GM19468 (cell line): ENCODE results near the gene INSL3.

ENCODE experiments used
- ATAC-seq: cut with Tn5 transposase; IDR thresholded peaks from one replicate; pipeline ENCODE4 v1.9.1; 2021; ENCODE audit warnings: mild to moderate bottlenecking, moderate library complexity, moderate number of reproducible peaks; ENCODE audit not compliant: unreplicated experiment; ENCODE audit errors: extremely low read depth

The INSL3 gene, protein sequence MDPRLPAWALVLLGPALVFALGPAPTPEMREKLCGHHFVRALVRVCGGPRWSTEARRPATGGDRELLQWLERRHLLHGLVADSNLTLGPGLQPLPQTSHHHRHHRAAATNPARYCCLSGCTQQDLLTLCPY

GRCh38 chr19:17821190-17821589 is at the start of gene INSL3:
TSS of gene INSL3 (minus strand) at chr19:17821519. CDS start at chr19:17821506, 13 bp downstream.
- ATAC-seq: no peak

DNA sequence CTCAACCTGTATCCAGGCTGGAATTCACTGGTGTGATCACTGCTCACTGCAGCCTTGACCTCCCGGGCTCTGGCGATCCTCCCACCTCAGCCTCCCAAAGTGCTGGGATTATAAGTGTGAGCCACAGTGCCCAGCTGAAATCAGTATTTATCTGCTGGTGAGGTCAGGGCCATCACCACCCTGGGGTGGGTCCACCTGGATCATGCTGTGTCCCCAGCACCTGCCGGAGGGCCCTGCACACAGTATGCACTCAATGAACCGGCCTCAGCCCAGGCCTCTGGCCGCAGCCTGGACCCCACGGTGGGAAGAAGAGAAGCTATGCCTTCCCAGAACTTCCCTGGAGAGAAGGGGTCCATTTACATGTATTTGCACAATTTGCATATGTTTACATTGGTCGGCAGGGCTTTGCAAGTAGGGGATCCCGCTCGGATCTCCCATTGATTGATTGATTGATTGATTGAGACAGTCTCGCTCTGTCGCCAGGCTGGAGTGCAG is 47.8 kb upstream of the INSL3 start:
- no peak for ATAC-seq

DNA sequence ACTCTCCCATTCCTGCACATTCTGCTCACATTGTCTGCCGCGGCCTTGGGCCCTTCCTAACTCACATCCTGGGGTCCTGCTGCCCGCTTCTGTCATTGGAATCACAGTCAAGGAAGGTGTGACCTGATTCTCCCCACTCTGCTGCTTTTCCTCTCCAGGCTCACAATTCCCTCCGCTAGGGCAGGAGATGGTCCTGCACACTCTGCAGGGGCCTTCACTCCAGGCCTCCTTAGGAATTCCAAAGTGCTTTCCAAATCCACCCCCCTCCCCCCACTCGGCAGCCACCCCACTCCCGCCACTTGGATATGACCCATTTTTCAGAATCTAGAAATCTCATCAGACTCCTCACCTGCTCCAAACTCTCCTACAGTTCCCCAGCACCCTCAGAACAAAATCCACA is 47.4 kb upstream of the INSL3 start:
- ATAC-seq: no peak

DNA sequence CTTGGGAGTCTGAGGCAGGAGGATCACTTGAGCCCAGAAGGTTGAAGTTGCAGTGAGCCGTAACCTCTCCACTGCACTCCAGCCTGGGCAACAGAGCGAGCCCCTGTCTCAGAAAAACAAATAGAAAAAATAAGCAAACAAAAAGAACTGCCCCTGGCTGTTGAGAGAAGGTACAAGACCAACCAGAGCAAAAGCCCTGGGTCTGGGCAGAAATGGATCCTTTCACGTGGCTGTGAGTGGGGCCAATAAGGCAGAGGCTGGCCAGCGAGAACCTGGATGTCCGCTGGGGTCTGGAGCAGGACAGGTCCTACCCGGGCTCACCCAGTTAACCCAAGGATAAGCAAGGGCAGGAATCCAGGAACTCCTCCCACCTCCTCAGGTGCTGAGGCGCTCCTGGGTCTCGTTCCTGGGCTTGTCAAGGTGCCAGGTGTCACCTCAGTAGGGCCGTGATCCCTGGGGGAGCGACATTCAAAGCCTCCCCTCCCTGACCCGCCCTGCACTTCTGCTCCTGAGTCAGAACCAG is 45.7 kb upstream of the INSL3 start:
- ATAC-seq: no peak

DNA sequence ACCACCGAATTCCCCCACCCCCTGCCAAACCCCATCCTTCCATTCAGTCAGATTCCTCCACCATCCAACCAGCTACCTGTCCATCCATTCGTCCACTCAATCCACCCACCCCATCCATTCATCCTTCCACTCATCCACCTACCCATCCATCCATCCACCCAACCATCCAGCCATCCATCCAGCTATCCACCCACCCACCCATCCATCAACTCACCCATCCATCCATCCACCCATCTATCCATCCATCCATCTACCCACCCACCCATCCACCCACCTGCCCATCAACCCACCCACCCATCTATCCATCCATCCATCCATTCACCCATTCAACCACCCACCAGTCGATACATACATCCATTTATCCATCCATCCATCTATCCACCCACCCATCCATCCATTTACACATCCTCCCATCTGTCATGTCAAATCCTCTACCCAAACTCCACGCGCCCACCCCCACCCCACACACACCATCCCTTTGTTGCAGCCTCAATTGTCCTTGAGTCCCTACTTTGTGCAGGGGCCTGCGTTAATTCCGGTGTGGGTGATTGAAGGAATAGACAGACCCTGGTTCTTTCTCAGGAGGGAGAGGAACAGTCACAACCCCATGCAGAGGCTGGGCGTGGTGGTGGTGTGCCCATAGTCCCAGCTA is 45.1 kb upstream of the INSL3 start:
- ATAC-seq: no peak

DNA sequence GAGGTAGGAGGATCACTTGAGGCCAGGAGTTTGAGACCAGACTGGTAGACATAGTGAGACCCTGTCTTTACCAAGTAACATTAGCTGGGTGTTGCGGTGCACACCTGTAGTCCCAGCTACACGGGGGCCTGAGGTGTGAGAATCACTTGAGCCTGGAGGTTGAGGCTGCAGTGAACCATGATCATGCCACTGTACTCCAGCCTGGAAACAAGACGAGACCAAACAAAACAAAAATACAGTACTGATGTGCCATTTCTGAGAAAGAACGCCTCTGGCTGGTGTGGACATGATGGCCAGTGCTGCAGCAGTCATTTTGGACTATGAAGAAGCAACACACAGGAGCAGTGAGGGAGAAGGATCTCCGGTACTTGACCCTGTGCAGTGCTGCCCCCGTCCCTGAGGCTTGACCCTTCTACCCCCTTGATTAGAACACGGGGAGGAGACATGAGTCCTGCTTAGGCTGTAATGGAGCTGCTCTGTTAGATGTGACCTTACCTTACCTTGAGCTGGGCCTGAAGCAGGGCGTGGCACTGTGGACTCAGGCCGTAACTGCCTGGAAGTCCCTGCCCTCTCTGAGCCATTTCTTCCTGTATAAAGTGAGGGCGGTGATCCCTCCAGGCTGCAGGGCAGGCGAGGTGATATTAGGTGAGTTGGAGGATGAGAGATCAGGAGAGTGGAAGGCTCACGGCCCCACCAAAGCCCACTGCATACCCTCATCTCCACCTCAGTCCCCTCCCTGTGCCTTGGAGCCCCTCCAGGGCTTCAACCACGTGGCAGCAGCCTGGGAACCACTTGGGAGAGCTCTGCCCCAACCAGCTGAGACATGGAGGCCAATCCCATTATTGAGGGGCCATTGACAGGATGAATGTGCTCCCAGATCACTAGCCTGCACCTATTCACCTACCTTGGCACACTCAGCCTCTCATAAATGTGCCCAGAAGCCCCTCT is 44.3 kb upstream of the INSL3 start:
- ATAC-seq: no peak

GRCh38 chr19:17863520-17864182 is 42.3 kb upstream of the INSL3 start:
- no peak for ATAC-seq

DNA sequence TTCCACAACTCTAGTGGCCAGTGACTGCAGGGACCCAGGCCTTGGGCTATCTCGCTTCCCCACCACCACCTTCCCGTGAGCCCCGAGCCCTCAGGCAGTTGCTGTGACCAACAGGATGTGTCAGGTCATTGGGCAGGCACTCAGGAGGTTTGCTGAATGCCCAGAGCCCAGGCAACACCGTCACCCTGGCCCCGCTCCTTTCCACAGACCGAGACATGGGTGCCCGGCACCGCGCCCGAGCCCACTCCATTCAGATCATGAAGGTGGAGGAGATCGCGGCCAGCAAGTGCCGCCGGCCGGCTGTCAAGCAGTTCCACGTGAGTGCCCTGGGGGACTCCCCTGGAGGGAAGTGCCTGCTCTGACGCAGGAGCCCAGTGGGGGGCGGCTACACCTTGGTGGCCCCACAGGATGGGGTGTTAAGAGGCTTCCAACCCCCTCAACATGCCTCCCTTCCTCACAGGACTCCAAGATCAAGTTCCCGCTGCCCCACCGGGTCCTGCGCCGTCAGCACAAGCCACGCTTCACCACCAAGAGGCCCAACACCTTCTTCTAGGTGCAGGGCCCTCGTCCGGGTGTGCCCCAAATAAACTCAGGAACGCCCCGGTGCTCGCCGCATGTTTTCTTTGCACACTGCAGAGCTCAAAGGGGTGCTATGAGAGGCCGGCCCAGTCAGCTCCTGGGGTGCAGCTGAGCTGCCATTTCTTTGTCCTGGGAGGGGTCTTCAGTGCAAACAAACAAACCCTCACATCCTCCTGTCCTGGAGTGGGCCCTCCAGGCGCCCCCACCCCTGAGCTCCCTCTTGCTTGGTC is 41.6 kb upstream of the INSL3 start:
- ATAC-seq: no peak

- ATAC-seq: no peak
Observed at GRCh38 chr19:17861542-17862402, 40.5 kb upstream of the INSL3 start.

DNA sequence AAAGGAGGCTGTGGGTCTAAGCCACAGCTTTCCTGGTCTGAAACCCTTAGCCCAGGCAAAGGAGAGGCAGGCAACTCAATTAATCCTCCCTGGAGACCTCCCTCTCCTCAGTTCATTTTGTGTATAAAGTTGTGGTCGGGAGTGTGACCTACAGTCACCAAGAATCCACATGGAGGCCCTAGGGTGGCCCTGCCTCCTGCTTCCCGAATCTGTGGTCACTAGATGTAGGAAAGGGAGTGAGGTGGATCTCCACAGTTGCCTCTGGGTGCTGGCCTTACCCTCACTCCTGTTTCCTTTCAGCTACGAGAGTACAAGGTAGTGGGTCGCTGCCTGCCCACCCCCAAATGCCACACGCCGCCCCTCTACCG is 39.7 kb upstream of the INSL3 start:
- ATAC-seq: no peak

GRCh38 chr19:17860331-17860992 is 39.1 kb upstream of the INSL3 start:
- ATAC-seq: no peak

GRCh38 chr19:17859533-17860330 is 38.4 kb upstream of the INSL3 start, which contains the start of gene RPL18A:
TSS of gene RPL18A (plus strand) at chr19:17859910. CDS start at chr19:17859957, 47 bp downstream.
- peak; percentile 94 for ATAC-seq

DNA sequence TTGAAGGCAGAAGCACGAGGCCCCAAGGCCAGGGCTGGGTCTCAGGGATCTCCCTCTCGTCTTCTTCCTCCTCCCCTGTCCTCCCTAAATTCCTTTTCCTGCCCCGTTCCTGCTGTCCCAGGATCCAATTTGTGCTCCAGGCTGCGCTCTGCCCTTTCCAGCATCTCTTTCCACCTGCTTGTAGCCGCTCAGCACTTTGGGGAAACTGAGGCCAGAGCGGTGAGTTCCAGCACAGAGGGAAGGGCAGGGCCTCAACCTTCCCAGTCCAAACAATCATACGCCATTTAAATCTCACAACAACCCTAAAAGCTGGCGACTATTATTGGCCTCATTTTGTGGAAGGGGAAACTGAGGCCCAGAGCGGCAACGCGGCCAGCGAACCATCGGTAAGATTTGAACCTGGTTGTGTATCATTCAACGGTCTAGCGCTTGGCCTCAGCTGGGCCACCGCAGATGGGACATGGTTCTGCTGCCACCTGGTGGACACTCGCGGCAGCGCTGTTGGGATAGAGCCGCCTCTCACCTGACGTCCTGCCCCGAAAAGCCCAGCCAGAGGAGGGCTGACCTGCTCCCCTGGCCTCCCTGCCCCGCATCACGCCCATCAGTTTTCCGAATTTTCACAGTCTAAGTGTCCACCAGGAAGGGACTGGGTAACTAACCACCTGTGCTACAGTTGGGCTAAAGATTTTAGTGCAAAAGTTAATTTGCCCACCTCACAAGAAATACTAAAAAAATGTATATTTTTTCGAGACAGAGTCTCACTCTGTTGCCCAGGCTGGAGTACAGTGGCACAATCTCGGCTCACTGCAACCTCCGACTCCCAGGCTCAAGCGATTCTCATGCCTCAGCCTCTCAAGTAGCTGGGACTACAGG is 34.2 kb upstream of the INSL3 start:
- no peak for ATAC-seq

DNA sequence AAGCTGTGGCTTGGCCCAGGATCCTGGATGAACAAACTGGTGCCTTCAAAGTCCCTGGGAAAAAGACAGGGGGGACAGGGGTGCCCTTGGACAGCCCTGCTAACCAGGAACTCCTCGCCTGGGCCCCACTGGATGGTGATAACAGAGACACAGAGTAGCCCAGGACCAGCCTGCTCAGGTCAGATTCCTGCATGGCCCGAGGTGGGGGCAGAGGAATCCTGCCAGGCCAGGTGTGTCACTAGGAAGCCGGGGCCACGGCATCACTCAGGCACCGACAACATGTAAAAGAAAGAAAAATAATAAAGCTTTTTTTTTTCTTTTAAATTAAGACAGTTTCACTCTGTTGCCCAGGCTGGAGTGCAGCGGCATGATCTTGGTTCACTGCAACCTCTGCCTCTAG is 32.7 kb upstream of the INSL3 start:
- no peak for ATAC-seq

DNA sequence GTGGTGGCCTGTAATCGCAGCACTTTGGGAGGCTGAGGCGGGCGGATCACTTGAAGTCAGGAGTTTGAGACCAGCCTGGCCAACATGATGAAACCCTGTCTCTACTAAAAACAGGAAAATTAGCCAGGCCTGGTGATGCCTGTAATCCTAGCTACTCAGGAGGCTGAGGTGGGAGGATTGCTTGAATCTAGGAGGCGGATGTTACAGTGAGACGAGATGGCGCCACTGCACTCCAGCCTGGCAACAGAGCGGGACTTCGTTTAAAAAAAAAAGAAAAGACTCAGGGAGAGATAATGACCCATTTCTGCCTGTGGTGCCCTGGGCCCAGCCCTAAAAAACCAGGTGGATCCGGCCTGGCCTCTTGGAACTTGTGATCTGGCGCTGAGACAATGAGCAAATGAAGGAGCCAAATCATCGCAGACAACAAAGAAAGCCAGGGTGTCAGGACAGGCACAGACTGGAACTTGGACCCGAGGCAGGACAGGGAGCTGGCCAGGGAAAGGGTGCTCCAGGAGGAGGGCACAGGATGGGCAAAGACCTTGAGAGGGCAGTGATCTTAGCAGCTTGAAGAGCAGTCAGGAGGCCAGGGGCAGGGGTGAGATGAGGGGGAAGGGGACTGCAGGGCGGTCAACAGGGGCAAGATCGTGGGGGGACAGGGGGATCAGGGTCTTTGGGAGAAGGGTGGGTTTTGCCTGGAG is 27.4 kb upstream of the INSL3 start:
- no peak for ATAC-seq
